B cell (primary cell): ENCODE measurements around the gene CEP55. TPM values are rescaled to one million over a fixed set of nuclear protein-coding genes. Genes with fewer than 3 reads are reported as not detected.

ENCODE experiments used
- ATAC-seq: fragments of 200-7000 bp; cut with Tn5 transposase; one replicate; pipeline ENCODE4 v1.10.0; 2021; ENCODE audit warnings: low read depth, mild to moderate bottlenecking, moderate number of reproducible peaks, moderate library complexity
- CTCF ChIA-PET: fragments of 350-600 bp; sonication (Branson Sonifier 250); formaldehyde crosslinking; loops from one replicate; lab custom pipeline; 2021; ENCODE audit warnings: antibody characterized with exemption, inconsistent platforms; lab: Charles Lee
- POLR2A ChIA-PET: fragments of 350-600 bp; sonication (Branson Sonifier 250); formaldehyde crosslinking; loops from one replicate; lab custom pipeline; 2021; ENCODE audit warnings: antibody characterized with exemption; lab: Charles Lee
- DNase-seq: peaks from one replicate; pipeline ENCODE4 v3.0.0; 2013
- H2AFZ ChIP-seq: 2 replicates; pipeline ENCODE4 v1.6.1; 2012; ENCODE audit warnings: mild to moderate bottlenecking, low read depth, low read length; ENCODE audit not compliant: insufficient read depth, poor library complexity, severe bottlenecking
- H3K27ac ChIP-seq, 2 donors: 1 replicate in 1 of 2; 2 replicates in 1 of 2; pipeline ENCODE4 v1.5.1; 2012 to 2013; ENCODE audit warnings: low read length in 2 of 2, mild to moderate bottlenecking in 2 of 2, moderate library complexity in 1 of 2
- H3K27me3 ChIP-seq, 4 experiments: fragments of 200-600 bp in 1 of 4; sonication (generic) in 1 of 4; replicated peaks in 1 of 4; 1 replicate in 2 of 4; 2 replicates in 2 of 4; pipeline versions ENCODE4 v1.6.1 to v1.7.0; 2013 to 2016; ENCODE audit warnings: low read length in 3 of 4, mild to moderate bottlenecking in 2 of 4, mixed read lengths in 1 of 4, moderate library complexity in 1 of 4; ENCODE audit not compliant: insufficient read depth in 4 of 4, control insufficient read depth in 3 of 4; ENCODE audit errors: control extremely low read depth in 1 of 4
- H3K36me3 ChIP-seq, 2 experiments: replicated peaks in 1 of 2; 1 replicate in 1 of 2; 2 replicates in 1 of 2; pipeline versions ENCODE4 v1.6.1 to v1.7.1; 2013; ENCODE audit warnings: low read length in 1 of 2; ENCODE audit not compliant: insufficient read depth in 2 of 2, control insufficient read depth in 1 of 2; ENCODE audit errors: control extremely low read depth in 1 of 2, extremely low read depth in 1 of 2
- H3K4me1 ChIP-seq, 2 donors: fragments of 200-600 bp in 1 of 2; sonication (generic) in 1 of 2; 1 replicate in 1 of 2; 2 replicates in 1 of 2; pipeline versions ENCODE4 v1.5.1 to v1.6.1; 2013 to 2017; ENCODE audit warnings: low read length in 2 of 2; ENCODE audit not compliant: control insufficient read depth in 2 of 2, insufficient read depth in 2 of 2
- H3K4me2 ChIP-seq: replicated peaks from 2 replicates; pipeline ENCODE3; 2012; ENCODE audit warnings: mild to moderate bottlenecking, low read depth, low read length; ENCODE audit not compliant: poor library complexity, severe bottlenecking
- H3K4me3 ChIP-seq, 5 experiments: fragments of 200-600 bp in 1 of 5; sonication (generic) in 1 of 5; 1 replicate in 3 of 5; 2 replicates in 2 of 5; pipeline versions ENCODE4 v1.5.1 to v1.7.0; 2011 to 2016; ENCODE audit warnings: low read length in 4 of 5, mild to moderate bottlenecking in 4 of 5, low read depth in 2 of 5, control low read depth in 1 of 5, moderate library complexity in 1 of 5; ENCODE audit not compliant: insufficient read depth in 1 of 5; ENCODE audit errors: control extremely low read depth in 1 of 5, extremely low read depth in 1 of 5
- H3K79me2 ChIP-seq: fragments of 200-600 bp; sonication (generic); one replicate; pipeline ENCODE4 v1.6.0; 2016; ENCODE audit warnings: low read length; ENCODE audit not compliant: control insufficient read depth, insufficient read depth
- H3K9ac ChIP-seq: fragments of 200-600 bp; sonication (generic); 2 replicates; pipeline ENCODE4 v1.6.1; 2017; ENCODE audit warnings: mild to moderate bottlenecking, low read length, moderate library complexity
- H3K9me3 ChIP-seq, 3 donors: one replicate each; pipeline versions ENCODE4 v1.6.1 to v1.7.1; 2013; ENCODE audit warnings: low read length in 2 of 3; ENCODE audit not compliant: control insufficient read depth in 2 of 3, insufficient read depth in 1 of 3; ENCODE audit errors: control extremely low read depth in 1 of 3
- H4K20me1 ChIP-seq: 2 replicates; pipeline ENCODE4 v1.6.0; 2012; ENCODE audit warnings: mild to moderate bottlenecking, low read length; ENCODE audit not compliant: insufficient read depth, control insufficient read depth, poor library complexity, severe bottlenecking
- H3K27ac Mint-ChIP-seq: one replicate; pipeline ENCODE4 v1.8.0; 2021; ENCODE audit warnings: mixed read lengths
- H3K27me3 Mint-ChIP-seq: one replicate; pipeline ENCODE4 v1.8.0; 2021; ENCODE audit warnings: mixed read lengths
- H3K4me1 Mint-ChIP-seq: one replicate; pipeline ENCODE4 v1.8.0; 2021; ENCODE audit warnings: mixed read lengths
- H3K4me3 Mint-ChIP-seq: one replicate; pipeline ENCODE4 v1.8.0; 2021; ENCODE audit warnings: mixed read lengths
- H3K9me3 Mint-ChIP-seq: one replicate; pipeline ENCODE4 v1.8.0; 2022; ENCODE audit warnings: mixed read lengths; ENCODE audit not compliant: insufficient read depth
- EZH2 ChIP-seq: IDR thresholded peaks from 2 replicates; pipeline ENCODE4 v1.6.1; 2012; ENCODE audit warnings: borderline replicate concordance, low read depth, mild to moderate bottlenecking, moderate library complexity, low read length; ENCODE audit not compliant: insufficient read depth, poor library complexity, severe bottlenecking
- WGBS: methylation state at CpG from one replicate; pipeline ENCODE4 v1.1.5; 2013; ENCODE audit warnings: missing lambda C conversion rate; ENCODE audit not compliant: insufficient coverage; 5-methylcytosine and 5-hydroxymethylcytosine counted together
- intact Hi-C: fragments of 100-400 bp; cut with micrococcal nuclease; formaldehyde crosslinking; loops from one replicate; pipeline ENCODE4 v1.10.0; 2022
- polyA plus RNA-seq: library from polyadenylated mRNA; depleted of rRNA; stranded (reverse); fragments of >200 nt; gene quantifications from 2 replicates; pipeline ENCODE4 v1.2.3, GENCODE V29; 2012
- total RNA-seq, 2 donors: library from RNA; stranded (reverse); fragments of 120-200 nt in 1 of 2; gene quantifications; 1 replicate in 1 of 2; 2 replicates in 1 of 2; pipeline versions ENCODE4 v1.2.3 to v1.2.4, GENCODE V29; 2013 to 2022
- TF ChIP-seq, protein P1 (sequence below): fragments of 200-600 bp; IDR thresholded peaks from one replicate; pipeline ENCODE4 v1.8.0; 2022; ENCODE audit warnings: antibody characterized with exemption, mild to moderate bottlenecking

CEP55 gene
- total and polyA plus RNA-seq, 2 donors (not counting 1 experiment from before 2014, with no cell fraction given): 0.12 to 0.27 TPM

DNA sequence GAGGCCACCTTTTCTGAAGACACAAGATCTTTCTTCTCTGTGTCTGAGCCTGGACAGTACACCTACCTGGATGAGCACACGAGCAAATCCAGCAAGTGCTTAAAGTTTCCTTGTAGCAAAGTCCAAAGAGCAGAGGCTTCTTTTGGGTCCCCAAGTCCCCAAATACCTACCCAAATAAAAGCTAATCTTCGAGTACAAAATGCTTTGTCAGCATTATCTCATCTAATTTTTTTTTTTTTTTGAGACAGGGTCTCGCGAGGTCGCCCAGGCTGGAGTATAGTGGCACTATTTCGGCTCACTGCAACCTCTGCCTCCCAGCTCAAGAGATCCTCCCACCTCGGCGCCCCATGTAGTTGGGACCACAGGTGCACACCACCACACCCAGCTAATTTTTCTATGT is 38.9 kb upstream of the CEP55 start:
- H3K4me3 ChIP-seq: no peak overlapping the region
- Mint-ChIP-seq H3K27ac (no peak overlapping the region), H3K4me3 (no peak overlapping the region), H3K4me1 (peaks cover 11% of the 10 kb centered on the region), H3K27me3 (peaks cover 3% of the 10 kb centered on the region), H3K9me3 (peaks cover 4% of the 10 kb centered on the region)
- intact Hi-C loops: no loop called here
- no peaks in the 10 kb centered on the region for H3K9me3 ChIP-seq
- no peak overlapping the region for H3K4me2 ChIP-seq
- WGBS: 75% methylated on average over 2 of the region's 8 CpGs
- H2AFZ ChIP-seq: no peak overlapping the region
- CTCF ChIA-PET: interaction anchor here (1.1 to 2.3 kb wide), 2 partner anchors 82 to 105 kb away, joined by 3 to 4 read pairs; no protein-coding TSS in a partner anchor
- no peaks in the 10 kb centered on the region for H4K20me1 ChIP-seq
- no peak for ATAC-seq
- peaks cover 9 to 11% of the 10 kb centered on the region in 2 donors for H3K4me1 ChIP-seq
- H3K27me3 ChIP-seq: peaks cover 0 to 3% (median 0%) of the 10 kb centered on the region in 4 experiments
- no peak for TF ChIP-seq EZH2
- TF ChIP-seq, protein P1, sequence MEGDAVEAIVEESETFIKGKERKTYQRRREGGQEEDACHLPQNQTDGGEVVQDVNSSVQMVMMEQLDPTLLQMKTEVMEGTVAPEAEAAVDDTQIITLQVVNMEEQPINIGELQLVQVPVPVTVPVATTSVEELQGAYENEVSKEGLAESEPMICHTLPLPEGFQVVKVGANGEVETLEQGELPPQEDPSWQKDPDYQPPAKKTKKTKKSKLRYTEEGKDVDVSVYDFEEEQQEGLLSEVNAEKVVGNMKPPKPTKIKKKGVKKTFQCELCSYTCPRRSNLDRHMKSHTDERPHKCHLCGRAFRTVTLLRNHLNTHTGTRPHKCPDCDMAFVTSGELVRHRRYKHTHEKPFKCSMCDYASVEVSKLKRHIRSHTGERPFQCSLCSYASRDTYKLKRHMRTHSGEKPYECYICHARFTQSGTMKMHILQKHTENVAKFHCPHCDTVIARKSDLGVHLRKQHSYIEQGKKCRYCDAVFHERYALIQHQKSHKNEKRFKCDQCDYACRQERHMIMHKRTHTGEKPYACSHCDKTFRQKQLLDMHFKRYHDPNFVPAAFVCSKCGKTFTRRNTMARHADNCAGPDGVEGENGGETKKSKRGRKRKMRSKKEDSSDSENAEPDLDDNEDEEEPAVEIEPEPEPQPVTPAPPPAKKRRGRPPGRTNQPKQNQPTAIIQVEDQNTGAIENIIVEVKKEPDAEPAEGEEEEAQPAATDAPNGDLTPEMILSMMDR: no peak
- no peaks in the 10 kb centered on the region for H3K79me2 ChIP-seq
- POLR2A ChIA-PET: no interaction called here
- no peak overlapping the region for H3K9ac ChIP-seq
- no peak overlapping the region for H3K27ac ChIP-seq
- no peak for DNase-seq
- no peaks in the 10 kb centered on the region for H3K36me3 ChIP-seq

DNA sequence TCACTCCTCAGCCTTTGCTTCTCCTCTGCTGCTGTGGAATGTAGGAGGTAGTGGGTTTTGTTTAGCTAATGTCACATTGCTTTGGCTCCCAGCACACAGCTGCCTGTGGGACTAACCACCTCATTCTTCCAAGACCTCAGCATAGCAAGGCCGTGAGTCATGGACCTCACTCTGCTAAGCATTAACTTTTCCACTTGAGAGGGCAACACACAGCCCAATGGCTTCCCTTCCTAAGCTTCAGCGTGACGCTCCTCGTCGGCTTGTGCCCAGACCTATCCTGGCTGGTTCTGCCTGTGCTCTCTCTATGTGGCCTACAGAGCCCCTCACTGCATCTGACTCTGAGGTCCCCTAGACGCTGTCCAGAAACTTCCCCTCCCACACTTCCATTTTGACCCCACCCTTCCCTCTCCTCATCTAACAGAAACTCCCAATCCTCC is 37.6 kb upstream of the CEP55 start:
- Histone ChIP-seq H4K20me1 (no peaks in the 10 kb centered on the region), H3K4me3 (no peak overlapping the region), H3K27me3 (peaks cover 0 to 3% (median 0%) of the 10 kb centered on the region in 4 experiments), H3K9ac (no peak overlapping the region), H3K27ac (no peak overlapping the region), H3K79me2 (no peaks in the 10 kb centered on the region), H3K36me3 (no peaks in the 10 kb centered on the region), H2AFZ (no peak overlapping the region), H3K4me1 (peaks cover 9 to 17% of the 10 kb centered on the region in 2 donors), H3K9me3 (no peaks in the 10 kb centered on the region), H3K4me2 (no peak overlapping the region)
- DNase-seq: no peak
- TF ChIP-seq EZH2: no peak
- TF ChIP-seq, protein P1: no peak
- Mint-ChIP-seq H3K4me3 (no peak overlapping the region), H3K4me1 (peaks cover 17% of the 10 kb centered on the region), H3K27ac (no peak overlapping the region), H3K9me3 (peaks cover 4% of the 10 kb centered on the region), H3K27me3 (peaks cover 3% of the 10 kb centered on the region)
- intact Hi-C loops: no loop called here
- CTCF ChIA-PET: interaction anchor here (2.3 kb wide), 1 partner anchor 83 kb away, joined by 4 read pairs; no protein-coding TSS in a partner anchor
- 95% methylated on average over 5 of the region's 6 CpGs for WGBS
- POLR2A ChIA-PET: no interaction called here
- ATAC-seq: no peak
